ENCODE results near the gene VIT. TPM values are rescaled to one million over a fixed set of nuclear protein-coding genes. Genes with fewer than 3 reads are reported as not detected.

Gene VIT
- total and polyA plus RNA-seq, 10 donors = 0.05 to 0.74 (median 0.38) TPM; not detected in 6

DNA sequence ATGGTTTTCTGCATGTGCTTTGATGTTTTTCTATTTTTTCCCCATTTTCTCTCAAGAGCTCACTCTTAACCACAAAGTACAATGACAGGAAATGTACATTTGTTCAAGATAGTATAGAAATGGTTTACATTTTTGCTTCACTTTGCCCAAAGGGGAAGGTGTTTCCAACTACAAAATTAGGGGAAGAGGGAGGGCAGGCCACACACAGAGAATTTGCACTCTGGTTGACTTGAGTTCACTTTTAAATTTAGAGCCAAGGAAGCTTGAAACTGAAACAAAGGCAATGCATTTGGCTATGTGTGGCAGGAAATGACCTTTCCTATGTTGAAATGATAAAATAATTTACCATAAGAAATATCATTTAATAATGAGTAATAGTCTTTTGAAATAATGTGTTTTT lies 19.1 kb upstream of the VIT start:
- Histone ChIP-seq H3K4me1 (peaks cover 0 to 10% (median 0%) of the 10 kb centered on the region in 6 donors), H3K4me3 (no peak overlapping the region), H3K9me3 (peaks cover 0 to 22% (median 14%) of the 10 kb centered on the region in 8 donors), H3K27ac (peak overlapping the region in 1 of 8 donors; percentile 11), H3K27me3 (replicated peaks in 1 of 7) (no peaks in the 10 kb centered on the region), H3K36me3 (no peaks in the 10 kb centered on the region)
- no peak for DNase-seq
- intact Hi-C loops (cut with DNase I; ENCODE audit: low total_unique reads) = no loop called here
- TF ChIP-seq, protein P1, sequence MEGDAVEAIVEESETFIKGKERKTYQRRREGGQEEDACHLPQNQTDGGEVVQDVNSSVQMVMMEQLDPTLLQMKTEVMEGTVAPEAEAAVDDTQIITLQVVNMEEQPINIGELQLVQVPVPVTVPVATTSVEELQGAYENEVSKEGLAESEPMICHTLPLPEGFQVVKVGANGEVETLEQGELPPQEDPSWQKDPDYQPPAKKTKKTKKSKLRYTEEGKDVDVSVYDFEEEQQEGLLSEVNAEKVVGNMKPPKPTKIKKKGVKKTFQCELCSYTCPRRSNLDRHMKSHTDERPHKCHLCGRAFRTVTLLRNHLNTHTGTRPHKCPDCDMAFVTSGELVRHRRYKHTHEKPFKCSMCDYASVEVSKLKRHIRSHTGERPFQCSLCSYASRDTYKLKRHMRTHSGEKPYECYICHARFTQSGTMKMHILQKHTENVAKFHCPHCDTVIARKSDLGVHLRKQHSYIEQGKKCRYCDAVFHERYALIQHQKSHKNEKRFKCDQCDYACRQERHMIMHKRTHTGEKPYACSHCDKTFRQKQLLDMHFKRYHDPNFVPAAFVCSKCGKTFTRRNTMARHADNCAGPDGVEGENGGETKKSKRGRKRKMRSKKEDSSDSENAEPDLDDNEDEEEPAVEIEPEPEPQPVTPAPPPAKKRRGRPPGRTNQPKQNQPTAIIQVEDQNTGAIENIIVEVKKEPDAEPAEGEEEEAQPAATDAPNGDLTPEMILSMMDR (IDR thresholded peaks at IDR 0.05 in 8 of 11, conservative IDR thresholded peaks at IDR 0.05 in 3 of 11) = no peak
- TF ChIP-seq POLR2A (IDR thresholded peaks at IDR 0.05) (no peak), POLR2AphosphoS5 (IDR thresholded peaks at IDR 0.05) (no peak)

DNA sequence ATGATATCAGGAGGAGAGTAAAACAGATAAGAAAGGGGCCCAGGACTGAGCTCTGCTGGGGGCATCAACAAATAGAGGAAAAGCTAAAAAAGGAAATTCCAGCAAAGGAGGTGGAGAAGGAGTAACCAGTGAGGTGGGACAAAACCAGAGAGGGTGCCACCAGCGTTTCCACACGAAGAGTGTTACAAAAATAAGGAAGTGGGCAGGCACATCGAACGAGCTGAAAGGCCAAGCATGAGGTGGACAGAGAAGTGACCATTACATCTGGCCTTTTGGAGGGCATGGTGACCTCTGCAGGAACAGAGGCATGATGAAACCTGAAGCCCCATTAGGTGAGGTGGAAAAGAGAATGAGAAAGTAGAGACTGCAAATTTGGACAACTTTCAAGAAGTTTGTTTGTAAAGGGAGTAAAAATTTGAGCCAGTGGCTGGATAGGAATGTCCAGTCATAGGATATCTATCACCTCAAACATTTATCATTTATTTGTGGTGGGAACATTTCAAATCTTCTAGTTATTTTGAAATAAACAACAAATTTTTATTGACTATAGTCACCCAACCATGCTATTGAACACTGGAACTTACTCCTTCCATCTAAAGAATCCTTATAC lies 18.4 kb upstream of the VIT start:
- H3K36me3 ChIP-seq = no peaks in the 10 kb centered on the region
- H3K27me3 ChIP-seq (replicated peaks in 1 of 7) = peaks cover 0 to 5% (median 0%) of the 10 kb centered on the region in 7 donors
- H3K9me3 ChIP-seq = peaks cover 0 to 22% (median 14%) of the 10 kb centered on the region in 8 donors
- 15 to 30% (median 20%) methylated on average over 4 of the region's 4 CpGs for WGBS, 5 donors
- DNase-seq = no peak
- H3K4me3 ChIP-seq = no peak overlapping the region
- H3K27ac ChIP-seq = peak overlapping the region in 1 of 8 donors; percentile 11
- TF ChIP-seq POLR2A (IDR thresholded peaks at IDR 0.05) = no peak
- TF ChIP-seq, protein P1 (IDR thresholded peaks at IDR 0.05 in 8 of 11, conservative IDR thresholded peaks at IDR 0.05 in 3 of 11) = no peak
- no peak for TF ChIP-seq POLR2AphosphoS5 (IDR thresholded peaks at IDR 0.05)
- peaks cover 0 to 10% (median 0%) of the 10 kb centered on the region in 6 donors for H3K4me1 ChIP-seq
- intact Hi-C loops (cut with DNase I; ENCODE audit: low total_unique reads) = no loop called here

DNA sequence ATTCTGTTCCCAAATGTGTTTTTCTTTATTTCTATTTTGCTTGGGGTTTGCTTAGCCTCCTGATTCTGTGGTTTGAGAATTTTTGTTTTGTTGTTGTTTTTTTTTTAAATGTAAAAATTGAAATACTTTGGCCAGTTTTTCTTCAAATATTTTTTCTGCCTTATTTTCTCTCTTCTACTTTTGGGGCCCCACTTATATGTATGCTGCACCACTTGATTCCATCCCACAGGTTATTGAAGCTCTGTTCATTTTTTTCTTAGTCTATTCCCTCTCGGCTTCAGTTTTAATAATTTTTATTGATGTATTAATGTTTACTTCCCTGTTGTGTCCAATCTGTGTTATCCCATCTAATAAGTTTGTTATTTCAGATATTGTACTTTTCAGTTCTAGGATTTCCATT lies 17.7 kb upstream of the VIT start:
- DNase-seq = no peak
- TF ChIP-seq, protein P1 (IDR thresholded peaks at IDR 0.05 in 8 of 11, conservative IDR thresholded peaks at IDR 0.05 in 3 of 11) = no peak
- no peak for TF ChIP-seq POLR2AphosphoS5 (IDR thresholded peaks at IDR 0.05)
- no peak for TF ChIP-seq POLR2A (IDR thresholded peaks at IDR 0.05)
- 93 to 100% (median 95%) methylated on average over 1 of the region's 1 CpG for WGBS, 5 donors
- Histone ChIP-seq H3K27ac (no peak overlapping the region), H3K27me3 (replicated peaks in 1 of 7) (peaks cover 0 to 5% (median 0%) of the 10 kb centered on the region in 7 donors), H3K36me3 (no peaks in the 10 kb centered on the region), H3K4me1 (peaks cover 0 to 10% (median 0%) of the 10 kb centered on the region in 6 donors), H3K4me3 (no peak overlapping the region), H3K9me3 (peaks cover 0 to 22% (median 15%) of the 10 kb centered on the region in 8 donors)
- intact Hi-C loops (cut with DNase I; ENCODE audit: low total_unique reads) = no loop called here

DNA sequence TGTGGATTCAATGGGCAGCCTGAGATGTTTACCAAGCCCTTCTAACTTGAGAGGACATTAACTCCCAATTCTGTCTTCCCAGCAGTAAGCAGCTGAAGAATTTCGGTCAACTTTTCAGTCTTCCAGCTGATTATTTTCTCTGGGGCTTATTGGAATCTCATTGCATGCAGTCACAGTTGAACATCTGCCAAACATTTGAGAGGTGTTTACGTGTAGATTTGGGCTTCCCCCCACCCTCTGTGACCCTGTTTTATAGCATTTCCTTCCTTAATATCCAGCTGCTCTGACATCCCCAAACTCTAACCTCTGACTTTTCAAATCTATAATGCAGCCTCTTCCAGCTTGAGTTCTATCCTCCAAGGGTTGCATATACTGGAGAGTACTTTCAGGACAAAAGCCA lies 16.5 kb upstream of the VIT start:
- Histone ChIP-seq H3K27ac (no peak overlapping the region), H3K4me3 (no peak overlapping the region), H3K9me3 (peaks cover 0 to 22% (median 15%) of the 10 kb centered on the region in 8 donors), H3K36me3 (no peaks in the 10 kb centered on the region), H3K4me1 (peaks cover 0 to 10% (median 0%) of the 10 kb centered on the region in 6 donors), H3K27me3 (replicated peaks in 1 of 7) (peaks cover 0 to 5% (median 0%) of the 10 kb centered on the region in 7 donors)
- 3 to 19% (median 15%) methylated on average over 2 of the region's 2 CpGs for WGBS, 5 donors
- DNase-seq = no peak
- intact Hi-C loops (cut with DNase I; ENCODE audit: low total_unique reads) = no loop called here
- TF ChIP-seq, protein P1 (IDR thresholded peaks at IDR 0.05 in 8 of 11, conservative IDR thresholded peaks at IDR 0.05 in 3 of 11) = no peak
- no peak for TF ChIP-seq POLR2AphosphoS5 (IDR thresholded peaks at IDR 0.05)
- no peak for TF ChIP-seq POLR2A (IDR thresholded peaks at IDR 0.05)

All from spleen (tissue), 11 donors.